ENCODE data around the gene AQR. TPM values are rescaled to one million over a fixed set of nuclear protein-coding genes. Genes with fewer than 3 reads are reported as not detected.

AQR gene
- total RNA-seq, 1 experiment from 2014 or later = 30.7 TPM

GRCh38 chr15:34853001-34853758 is 116.4 kb downstream of the AQR start:
- Histone ChIP-seq H4K20me1 (ENCODE audit: insufficient read depth) (no peaks in the 10 kb centered on the region), H2AFZ (ENCODE audit: low read depth, low read length, poor library complexity, severe bottlenecking) (no peak overlapping the region), H3K27ac (ENCODE audit: low read depth, low read length) (no peak overlapping the region), H3K4me2 (ENCODE audit: low read length) (no peak overlapping the region), H3K9me2 (ENCODE audit: insufficient read depth) (no peaks in the 10 kb centered on the region), H3K4me3 (replicated peaks in 1 of 2; ENCODE audit: low read depth in 1 of 2, low read length in 2 of 2) (no peak overlapping the region), H3K4me1 (ENCODE audit: control insufficient read depth in 1 of 2, insufficient read depth in 2 of 2, low read length in 2 of 2) (peaks cover 0 to 7% of the 10 kb centered on the region in 2 experiments; a peak in 1 of 4 replicates), H3K36me3 (ENCODE audit: control insufficient read depth in 1 of 2, insufficient read depth in 2 of 2, low read length in 2 of 2) (peaks cover 5 to 6% of the 10 kb centered on the region in 2 experiments), H3K79me2 (ENCODE audit: insufficient read depth, low read length) (no peaks in the 10 kb centered on the region), H3K9ac (ENCODE audit: low read length) (no peak overlapping the region), H3K9me3 (ENCODE audit: control insufficient read depth in 1 of 2, insufficient read depth in 1 of 2, low read depth in 1 of 2, low read length in 2 of 2) (no peaks in the 10 kb centered on the region), H3K27me3 (ENCODE audit: insufficient read depth, low read length) (no peaks in the 10 kb centered on the region)
- ATAC-seq (no peak), DNase-seq (ENCODE audit: low read depth, low spot score) (no peak)
- POLR2A ChIA-PET = no interaction called here
- BruUV-seq (replicated peaks) = no TSS peak
- CTCF ChIA-PET = no interaction called here
- intact Hi-C loops (cut with micrococcal nuclease) = no loop called here
- RAD21 ChIA-PET (ENCODE audit: low non-redundant PET in 1 of 2, low total read pairs in 2 of 2, uncharacterized antibody in 2 of 2, unreplicated experiment in 2 of 2) = no interaction called here
- no peak for TF ChIP-seq JUND (IDR thresholded peaks at IDR 0.05)
- TF ChIP-seq MAX (IDR thresholded peaks at IDR 0.05) = no peak
- no peak for TF ChIP-seq TCF7L2 (IDR thresholded peaks at IDR 0.05; ENCODE audit: borderline replicate concordance, extremely low read depth, insufficient read depth, insufficient read length)
- TF ChIP-seq CTCF (IDR thresholded peaks at IDR 0.05 in 2 of 3, conservative IDR thresholded peaks at IDR 0.05 in 1 of 3; ENCODE audit: borderline replicate concordance in 1 of 3, insufficient read depth in 1 of 3, low read depth in 2 of 3, low read length in 2 of 3) = peak in 2 of 3 experiments; percentile 4 to 18; a peak in 1 of 6 replicates
- no peak for TF ChIP-seq REST (IDR thresholded peaks at IDR 0.05; ENCODE audit: low read depth)
